ENCODE measurements around the gene ISLR. TPM values are rescaled to one million over a fixed set of nuclear protein-coding genes. Genes with fewer than 3 reads are reported as not detected.

The ISLR gene
- polyA plus RNA-seq, 1 donor (not counting 4 experiments of a cell fraction or from before 2014, with no cell fraction given), result not detected

- H3K9me3 ChIP-seq (ENCODE audit: control insufficient read depth, low read depth, low read length), result no peaks in the 10 kb centered on the region
- TF ChIP-seq EZH2 (IDR thresholded peaks at IDR 0.05; ENCODE audit: low read length), result no peak
- TF ChIP-seq CTCF (optimal IDR thresholded peaks at IDR 0.05 in 1 of 3, IDR thresholded peaks at IDR 0.05 in 1 of 3, conservative IDR thresholded peaks at IDR 0.05 in 1 of 3; ENCODE audit: extremely low read depth in 1 of 3, insufficient read depth in 2 of 3, low read length in 3 of 3), result no peak
- no peaks in the 10 kb centered on the region for H3K9me1 ChIP-seq (ENCODE audit: control insufficient read depth, extremely low read depth, insufficient read depth, low read length)
- H3K36me3 ChIP-seq (ENCODE audit: control insufficient read depth in 2 of 2, extremely low read depth in 1 of 2, insufficient read depth in 2 of 2, low read length in 2 of 2), result no peaks in the 10 kb centered on the region
- no peaks in the 10 kb centered on the region for H4K20me1 ChIP-seq (ENCODE audit: control insufficient read depth, extremely low read depth, insufficient read depth, low read length)
- H2AFZ ChIP-seq (ENCODE audit: control insufficient read depth, low read length), result no peak overlapping the region
- dilution Hi-C loops (cut with MboI; ENCODE audit: extremely low pct_ligation_motif_present, low sequenced_read_pairs), result no loop called here
- H3K27me3 ChIP-seq (ENCODE audit: control insufficient read depth, extremely low read depth, insufficient read depth, low read length), result peaks cover 25% of the 10 kb centered on the region
- no peak overlapping the region for H3K27ac ChIP-seq (ENCODE audit: control insufficient read depth, insufficient read depth, low read length)
- no peaks in the 10 kb centered on the region for H3K79me2 ChIP-seq (ENCODE audit: control insufficient read depth, insufficient read depth, low read length)
- H3K4me1 ChIP-seq (ENCODE audit: control insufficient read depth, extremely low read depth, insufficient read depth, low read length), result no peaks in the 10 kb centered on the region
- H3K4me2 ChIP-seq (ENCODE audit: control insufficient read depth, extremely low read depth, insufficient read depth, low read depth, low read length), result no peak overlapping the region
- no peak for FAIRE-seq
- no peak for DNase-seq (ENCODE audit: low read depth, low spot score)
- no peak overlapping the region for H3K4me3 ChIP-seq (ENCODE audit: control insufficient read depth in 2 of 3, extremely low read depth in 1 of 3, insufficient read depth in 2 of 3, low read depth in 1 of 3, low read length in 3 of 3)
- no peak overlapping the region for H3K9ac ChIP-seq (ENCODE audit: control insufficient read depth, extremely low read depth, insufficient read depth, low read length)
Measured at GRCh38 chr15:74170875-74171578, 2.5 kb upstream of the ISLR start.

GRCh38 chr15:74171965-74172541, 1.5 kb upstream of the ISLR start:
- FAIRE-seq, result no peak
- TF ChIP-seq CTCF (optimal IDR thresholded peaks at IDR 0.05 in 1 of 3, IDR thresholded peaks at IDR 0.05 in 1 of 3, conservative IDR thresholded peaks at IDR 0.05 in 1 of 3; ENCODE audit: extremely low read depth in 1 of 3, insufficient read depth in 2 of 3, low read length in 3 of 3) (no peak), EZH2 (IDR thresholded peaks at IDR 0.05; ENCODE audit: low read length) (no peak)
- Histone ChIP-seq H3K36me3 (ENCODE audit: control insufficient read depth in 2 of 2, extremely low read depth in 1 of 2, insufficient read depth in 2 of 2, low read length in 2 of 2) (no peaks in the 10 kb centered on the region), H3K4me2 (ENCODE audit: control insufficient read depth, extremely low read depth, insufficient read depth, low read depth, low read length) (no peak overlapping the region), H4K20me1 (ENCODE audit: control insufficient read depth, extremely low read depth, insufficient read depth, low read length) (no peaks in the 10 kb centered on the region), H3K9ac (ENCODE audit: control insufficient read depth, extremely low read depth, insufficient read depth, low read length) (no peak overlapping the region), H3K27me3 (ENCODE audit: control insufficient read depth, extremely low read depth, insufficient read depth, low read length) (peaks cover 28% of the 10 kb centered on the region), H3K27ac (ENCODE audit: control insufficient read depth, insufficient read depth, low read length) (no peak overlapping the region), H2AFZ (ENCODE audit: control insufficient read depth, low read length) (no peak overlapping the region), H3K79me2 (ENCODE audit: control insufficient read depth, insufficient read depth, low read length) (no peaks in the 10 kb centered on the region), H3K9me3 (ENCODE audit: control insufficient read depth, low read depth, low read length) (no peaks in the 10 kb centered on the region), H3K9me1 (ENCODE audit: control insufficient read depth, extremely low read depth, insufficient read depth, low read length) (no peaks in the 10 kb centered on the region), H3K4me1 (ENCODE audit: control insufficient read depth, extremely low read depth, insufficient read depth, low read length) (no peaks in the 10 kb centered on the region), H3K4me3 (ENCODE audit: control insufficient read depth in 2 of 3, extremely low read depth in 1 of 3, insufficient read depth in 2 of 3, low read depth in 1 of 3, low read length in 3 of 3) (no peak overlapping the region)
- dilution Hi-C loops (cut with MboI; ENCODE audit: extremely low pct_ligation_motif_present, low sequenced_read_pairs), result no loop called here
- no peak for DNase-seq (ENCODE audit: low read depth, low spot score)

Data from keratinocyte (primary cell).